ENCODE data around the gene COMT.

Gene COMT

DNA sequence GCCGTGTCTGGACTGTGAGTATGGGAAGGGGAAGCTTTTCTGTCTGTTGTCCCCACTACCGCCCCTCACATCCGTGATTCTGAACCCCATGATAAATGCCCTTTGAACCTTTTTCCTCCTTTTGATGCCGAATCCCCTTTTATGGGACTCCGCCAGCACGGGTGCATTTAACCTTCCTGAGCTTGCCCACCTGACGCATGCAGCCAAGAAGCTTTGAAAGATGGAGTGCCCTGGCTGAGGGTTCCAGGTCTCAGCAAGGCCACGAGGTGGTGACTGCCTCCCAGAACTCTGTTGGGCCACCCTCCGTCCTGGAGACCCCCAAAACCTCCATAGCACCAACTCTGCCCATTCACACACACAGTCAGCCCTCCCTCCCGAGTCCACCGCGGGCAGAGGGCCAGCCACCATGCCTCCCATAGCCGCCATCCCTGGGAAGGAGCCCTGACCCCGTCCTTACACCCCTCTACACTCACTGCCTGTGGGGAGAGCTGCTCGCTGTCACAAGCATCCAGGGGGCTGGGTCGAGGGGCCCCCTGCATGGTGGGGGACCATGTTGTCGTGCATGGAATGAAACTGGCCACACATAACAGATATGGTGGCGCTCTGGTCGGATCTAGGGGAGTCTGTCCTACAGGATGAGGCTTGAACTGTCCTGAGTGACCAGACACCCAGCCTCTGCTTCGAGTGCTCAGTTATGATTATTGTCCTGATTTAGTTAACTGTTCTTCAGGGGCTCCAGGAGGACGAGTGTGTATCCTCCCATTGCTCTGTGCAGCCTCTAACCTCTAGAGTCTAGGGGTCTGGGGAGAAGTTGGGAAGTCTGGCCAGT is 822 bp upstream of the COMT start:
- Histone ChIP-seq H2AFZ (ENCODE audit: insufficient read depth, low read length, poor library complexity) (no peak overlapping the region), H3K4me1 (ENCODE audit: control insufficient read depth in 1 of 2, insufficient read depth in 2 of 2, low read length in 2 of 2) (peaks cover 12 to 17% of the 10 kb centered on the region in 2 experiments), H3K79me2 (ENCODE audit: control insufficient read depth, insufficient read depth, low read length, poor library complexity) (no peaks in the 10 kb centered on the region), H4K12ac (ENCODE audit: low read depth, low read length) (no peak overlapping the region), H2BK5ac (ENCODE audit: low read depth, low read length, poor library complexity) (no peak overlapping the region), H3K9ac (ENCODE audit: low read length) (no peak overlapping the region), H3K18ac (ENCODE audit: low read length) (no peak overlapping the region), H3K4me2 (ENCODE audit: low read length) (peak overlapping the region; percentile 42), H3K9me3 (ENCODE audit: insufficient read depth, low read depth, low read length) (peaks cover 3% of the 10 kb centered on the region), H4K91ac (ENCODE audit: low read depth, low read length) (no peak overlapping the region), H3K4me3 (ENCODE audit: low read depth, low read length) (no peak overlapping the region), H4K8ac (ENCODE audit: low read depth, low read length) (no peak overlapping the region), H3K14ac (ENCODE audit: low read length) (no peak overlapping the region), H3K27ac (ENCODE audit: low read depth, low read length) (no peak overlapping the region), H3K27me3 (ENCODE audit: insufficient read depth, low read length) (no peaks in the 10 kb centered on the region), H3K79me1 (ENCODE audit: low read length) (peaks cover 5% of the 10 kb centered on the region), H3K23ac (ENCODE audit: low read length) (no peak overlapping the region), H2BK120ac (ENCODE audit: insufficient read depth, low read length, poor library complexity) (no peak overlapping the region), H2BK12ac (ENCODE audit: low read length) (no peak overlapping the region), H2AK5ac (ENCODE audit: low read length) (no peak overlapping the region), H3K36me3 (ENCODE audit: control insufficient read depth in 1 of 2, insufficient read depth in 2 of 2, low read length in 2 of 2) (no peaks in the 10 kb centered on the region), H3K4ac (ENCODE audit: low read depth, low read length) (no peak overlapping the region)
- WGBS (ENCODE audit: extremely low coverage, insufficient coverage, insufficient read length) = no CpG with 5 or more reads among the region's 21 CpGs
- DNase-seq = no peak

DNA sequence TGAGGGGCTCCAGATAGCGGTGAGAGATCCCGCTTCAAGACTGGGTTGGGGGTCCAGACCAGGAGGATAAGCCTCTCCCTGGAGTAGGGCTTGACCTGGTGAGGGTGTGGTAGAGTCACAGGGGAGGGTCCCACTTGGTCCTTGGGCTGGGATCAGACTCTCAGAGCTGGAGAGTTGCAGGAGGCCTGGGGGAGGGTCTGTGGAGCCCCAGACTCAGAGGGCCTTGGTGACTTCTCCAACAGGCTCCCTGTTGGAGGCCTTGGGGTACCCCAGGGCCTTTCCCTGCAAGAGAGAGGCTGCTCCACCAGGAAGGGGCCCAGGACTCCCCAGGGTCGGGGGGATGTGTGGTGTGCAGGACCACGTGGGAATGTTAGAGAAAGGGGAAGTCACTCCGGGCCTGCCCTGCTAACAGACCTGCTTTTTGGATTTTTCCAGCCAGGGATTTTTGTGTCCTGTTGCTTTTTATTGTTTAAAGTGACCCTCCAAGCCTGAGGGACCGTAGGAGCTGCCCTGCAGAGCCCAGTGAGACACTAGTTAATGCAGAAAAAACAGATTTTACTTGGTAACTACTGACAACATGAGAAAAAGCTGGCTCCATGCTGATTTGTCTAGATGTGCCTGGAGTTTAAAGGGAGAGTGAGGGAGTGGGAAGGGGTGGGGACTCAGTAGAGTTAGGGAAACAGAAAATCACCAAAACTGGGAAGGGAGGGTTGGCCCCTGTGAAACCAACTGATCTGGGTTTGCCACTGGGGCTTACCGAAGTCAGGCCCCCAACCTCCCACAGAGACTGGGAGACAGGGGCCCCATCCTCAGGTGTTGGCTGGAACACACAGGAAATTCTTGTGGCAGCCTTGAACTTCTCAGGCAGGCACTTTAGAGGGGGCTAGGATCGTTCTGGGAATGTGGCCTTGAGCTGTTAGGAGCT is 847 bp downstream of the COMT start:
- H3K18ac ChIP-seq (ENCODE audit: low read length) = peak overlapping the region; percentile 13
- peaks cover 5% of the 10 kb centered on the region for H3K79me1 ChIP-seq (ENCODE audit: low read length)
- H4K8ac ChIP-seq (ENCODE audit: low read depth, low read length) = peak overlapping the region; percentile 69
- H3K9me3 ChIP-seq (ENCODE audit: insufficient read depth, low read depth, low read length) = no peaks in the 10 kb centered on the region
- peak overlapping the region; percentile 20 for H2AK5ac ChIP-seq (ENCODE audit: low read length)
- peak in 1 of 2 donors; percentile 16 for DNase-seq
- H3K14ac ChIP-seq (ENCODE audit: low read length) = peak overlapping the region; percentile 38
- H2BK120ac ChIP-seq (ENCODE audit: insufficient read depth, low read length, poor library complexity) = peak overlapping the region; percentile 57
- peak overlapping the region; percentile 31 for H3K4me2 ChIP-seq (ENCODE audit: low read length)
- H2AFZ ChIP-seq (ENCODE audit: insufficient read depth, low read length, poor library complexity) = peak overlapping the region; percentile 9
- H3K36me3 ChIP-seq (ENCODE audit: control insufficient read depth in 1 of 2, insufficient read depth in 2 of 2, low read length in 2 of 2) = no peaks in the 10 kb centered on the region
- peak overlapping the region; percentile 56 for H2BK12ac ChIP-seq (ENCODE audit: low read length)
- H3K4me1 ChIP-seq (ENCODE audit: control insufficient read depth in 1 of 2, insufficient read depth in 2 of 2, low read length in 2 of 2) = peaks cover 12 to 17% of the 10 kb centered on the region in 2 experiments
- WGBS (ENCODE audit: extremely low coverage, insufficient coverage, insufficient read length) = no CpG with 5 or more reads among the region's 8 CpGs
- H4K12ac ChIP-seq (ENCODE audit: low read depth, low read length) = no peak overlapping the region
- H3K9ac ChIP-seq (ENCODE audit: low read length) = no peak overlapping the region
- H3K4me3 ChIP-seq (ENCODE audit: low read depth, low read length) = no peak overlapping the region
- H2BK5ac ChIP-seq (ENCODE audit: low read depth, low read length, poor library complexity) = peak overlapping the region; percentile 58
- H4K91ac ChIP-seq (ENCODE audit: low read depth, low read length) = peak overlapping the region; percentile 58
- H3K23ac ChIP-seq (ENCODE audit: low read length) = no peak overlapping the region
- H3K79me2 ChIP-seq (ENCODE audit: control insufficient read depth, insufficient read depth, low read length, poor library complexity) = no peaks in the 10 kb centered on the region
- peak overlapping the region; percentile 23 for H3K4ac ChIP-seq (ENCODE audit: low read depth, low read length)
- no peaks in the 10 kb centered on the region for H3K27me3 ChIP-seq (ENCODE audit: insufficient read depth, low read length)
- peak overlapping the region; percentile 53 for H3K27ac ChIP-seq (ENCODE audit: low read depth, low read length)

DNA sequence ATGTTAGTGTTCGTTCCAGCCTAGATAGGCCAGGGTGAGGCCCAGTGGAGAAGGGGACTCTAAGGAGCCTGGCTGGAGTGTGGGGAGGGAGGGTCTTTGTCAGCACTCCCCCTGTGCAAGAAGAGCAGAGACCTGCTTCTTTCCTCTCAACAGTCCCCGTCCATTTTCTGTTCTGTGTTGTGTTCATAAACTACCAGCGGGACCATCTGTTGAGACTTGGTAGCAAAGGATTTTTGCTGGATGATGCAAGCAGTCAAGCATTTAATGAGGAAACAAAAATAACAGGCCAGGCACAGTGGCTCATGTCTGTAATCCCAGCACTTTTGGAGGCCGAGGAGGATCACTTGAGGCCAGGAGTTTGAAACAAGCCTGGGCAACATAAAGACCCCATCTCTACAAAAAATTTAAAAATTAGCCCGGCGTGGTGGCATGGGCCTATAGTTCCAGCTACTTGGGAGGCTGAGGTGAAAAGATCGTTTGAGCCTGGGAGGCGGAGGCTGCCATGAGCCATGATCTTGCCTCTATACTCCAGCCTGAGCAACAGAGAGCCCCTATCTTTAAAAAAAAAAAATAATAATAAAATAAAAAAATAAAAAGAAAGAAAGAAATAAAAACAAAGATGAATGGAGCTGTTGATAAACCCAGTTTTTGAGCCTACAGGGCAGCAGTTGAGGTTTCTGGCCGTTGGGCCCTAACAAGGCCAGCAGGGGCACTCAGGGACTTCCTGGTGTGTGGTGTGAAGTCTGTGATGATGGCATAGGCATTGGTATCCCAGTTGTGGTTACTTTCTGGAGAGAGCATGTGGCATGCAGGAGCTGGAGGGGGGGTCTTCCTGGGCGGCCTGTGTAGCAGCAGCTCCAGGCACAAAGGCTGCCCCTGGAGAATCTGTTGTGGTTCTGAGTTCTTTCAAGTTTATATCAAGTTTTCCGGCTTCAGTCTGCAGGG is 1.8 kb downstream of the COMT start:
- Histone ChIP-seq H3K23ac (ENCODE audit: low read length) (no peak overlapping the region), H2AK5ac (ENCODE audit: low read length) (peak overlapping the region; percentile 20), H3K4ac (ENCODE audit: low read depth, low read length) (peak overlapping the region; percentile 23), H3K4me3 (ENCODE audit: low read depth, low read length) (no peak overlapping the region), H3K4me2 (ENCODE audit: low read length) (peak overlapping the region; percentile 31), H3K4me1 (ENCODE audit: control insufficient read depth in 1 of 2, insufficient read depth in 2 of 2, low read length in 2 of 2) (peaks cover 12 to 17% of the 10 kb centered on the region in 2 experiments), H3K9ac (ENCODE audit: low read length) (no peak overlapping the region), H4K91ac (ENCODE audit: low read depth, low read length) (peak overlapping the region; percentile 58), H3K9me3 (ENCODE audit: insufficient read depth, low read depth, low read length) (no peaks in the 10 kb centered on the region), H3K18ac (ENCODE audit: low read length) (peak overlapping the region; percentile 13), H2AFZ (ENCODE audit: insufficient read depth, low read length, poor library complexity) (peak overlapping the region; percentile 9), H3K27me3 (ENCODE audit: insufficient read depth, low read length) (no peaks in the 10 kb centered on the region), H4K8ac (ENCODE audit: low read depth, low read length) (peak overlapping the region; percentile 69), H3K14ac (ENCODE audit: low read length) (no peak overlapping the region), H3K36me3 (ENCODE audit: control insufficient read depth in 1 of 2, insufficient read depth in 2 of 2, low read length in 2 of 2) (no peaks in the 10 kb centered on the region), H3K79me1 (ENCODE audit: low read length) (peaks cover 5% of the 10 kb centered on the region), H2BK12ac (ENCODE audit: low read length) (peak overlapping the region; percentile 56), H2BK120ac (ENCODE audit: insufficient read depth, low read length, poor library complexity) (peak overlapping the region; percentile 40), H3K79me2 (ENCODE audit: control insufficient read depth, insufficient read depth, low read length, poor library complexity) (no peaks in the 10 kb centered on the region), H4K12ac (ENCODE audit: low read depth, low read length) (no peak overlapping the region), H2BK5ac (ENCODE audit: low read depth, low read length, poor library complexity) (peak overlapping the region; percentile 58), H3K27ac (ENCODE audit: low read depth, low read length) (peak overlapping the region; percentile 53)
- DNase-seq = peak; percentile 56 to 85
- no CpG with 5 or more reads among the region's 11 CpGs for WGBS (ENCODE audit: extremely low coverage, insufficient coverage, insufficient read length)
